Colonic mucosa (tissue), 4 donors: Measurements from ENCODE around the gene ASTN2. TPM values are rescaled to one million over a fixed set of nuclear protein-coding genes. Genes with fewer than 3 reads are reported as not detected.

ENCODE experiments used
- DNase-seq: peaks from one replicate; pipeline ENCODE4 v3.0.0-alpha.2; 2020
- H3K27ac ChIP-seq: fragments of 200-600 bp; one replicate; pipeline ENCODE4 v1.8.0; 2021
- H3K27me3 ChIP-seq: fragments of 200-600 bp; one replicate; pipeline ENCODE4 v1.8.0; 2021
- H3K36me3 ChIP-seq: fragments of 200-600 bp; one replicate; pipeline ENCODE4 v1.8.0; 2021
- H3K4me1 ChIP-seq: fragments of 200-600 bp; one replicate; pipeline ENCODE4 v1.8.0; 2021; ENCODE audit warnings: mild to moderate bottlenecking
- H3K4me3 ChIP-seq: fragments of 200-600 bp; one replicate; pipeline ENCODE4 v1.8.0; 2021
- H3K9ac ChIP-seq, 2 donors: one replicate each; pipeline ENCODE4 v1.7.0; 2013; ENCODE audit warnings: control low read depth in 2 of 2, low read depth in 2 of 2, low read length in 2 of 2
- H3K9me3 ChIP-seq: fragments of 200-600 bp; one replicate; pipeline ENCODE4 v1.8.0; 2021
- CTCF ChIP-seq: fragments of 200-600 bp; IDR thresholded peaks from one replicate; pipeline ENCODE4 v1.8.0; 2022; ENCODE audit warnings: antibody characterized with exemption, mild to moderate bottlenecking
- intact Hi-C: fragments of 100-400 bp; cut with DNase I; formaldehyde crosslinking; loops from one replicate; pipeline ENCODE4 v1.14.1; 2022
- total RNA-seq, 2 donors: library from RNA; stranded (reverse); fragmentation: NEBNext Ultra II Directional in 1 of 2; extraction: Animal tissue kit (Norgen Biotek cat#: 25700) in 1 of 2; gene quantifications; one replicate each; pipeline ENCODE4 v1.2.1, GENCODE V29; 2021
- donor health status: healthy.
- donor health status: DM: no; HTN: no; CAD: no.
- donor health status: DM: no; HTN: no; CAD: no.

ASTN2 gene
- total RNA-seq, 2 donors from 2014 or later: 2.5 to 6.1 TPM

DNA sequence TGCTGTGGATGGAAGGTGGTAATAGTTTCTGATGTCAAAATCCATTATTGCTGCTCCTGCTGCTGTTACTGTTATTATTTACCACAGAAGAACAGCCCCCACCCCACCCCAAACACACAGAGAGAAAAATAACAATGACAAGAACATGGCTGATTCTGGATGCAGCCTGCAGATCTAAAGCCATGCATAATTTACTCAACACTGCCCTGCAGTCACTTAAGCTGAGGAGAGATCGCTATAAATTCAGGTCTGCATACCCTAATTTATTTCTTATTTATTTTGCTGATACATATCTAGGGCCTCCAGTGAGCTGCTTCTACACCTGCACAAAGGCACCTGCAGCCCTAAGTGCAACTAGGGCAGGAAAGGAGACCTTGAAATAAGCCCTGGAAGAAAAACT lies 595.7 kb downstream of the ASTN2 start:
- no peaks in the 10 kb centered on the region for H3K4me1 ChIP-seq
- H3K9me3 ChIP-seq: no peaks in the 10 kb centered on the region
- intact Hi-C loops: no loop called here
- no peak for DNase-seq
- H3K27ac ChIP-seq: no peak overlapping the region
- no peaks in the 10 kb centered on the region for H3K27me3 ChIP-seq
- H3K4me3 ChIP-seq: no peak overlapping the region
- TF ChIP-seq CTCF: no peak
- H3K36me3 ChIP-seq: no peaks in the 10 kb centered on the region
- no peak overlapping the region for H3K9ac ChIP-seq

DNA sequence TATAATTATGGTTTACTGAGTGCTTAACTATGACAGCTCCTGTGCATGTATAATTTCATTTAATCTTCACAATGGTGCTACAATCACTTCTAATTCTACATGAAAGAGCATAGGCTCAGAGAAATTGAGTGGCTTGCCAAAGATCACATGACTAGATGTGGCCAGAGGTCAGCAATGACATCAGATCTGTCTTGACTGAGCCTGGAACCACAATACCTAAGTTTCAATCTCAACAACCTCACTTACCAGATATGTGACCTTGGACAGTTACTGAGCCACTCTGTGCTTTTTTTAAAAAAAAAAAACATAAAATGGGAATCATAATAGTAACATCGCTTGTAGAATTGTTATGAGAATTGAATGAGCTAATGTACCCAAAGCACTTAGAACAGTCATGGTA lies 597.1 kb downstream of the ASTN2 start:
- Histone ChIP-seq H3K27me3 (no peaks in the 10 kb centered on the region), H3K9me3 (no peaks in the 10 kb centered on the region), H3K4me3 (no peak overlapping the region), H3K27ac (no peak overlapping the region), H3K36me3 (no peaks in the 10 kb centered on the region), H3K9ac (no peak overlapping the region), H3K4me1 (no peaks in the 10 kb centered on the region)
- intact Hi-C loops: no loop called here
- DNase-seq: no peak
- TF ChIP-seq CTCF: no peak

- intact Hi-C loops: no loop called here
- no peak overlapping the region for H3K9ac ChIP-seq
- H3K36me3 ChIP-seq: no peaks in the 10 kb centered on the region
- no peak overlapping the region for H3K4me3 ChIP-seq
- no peak overlapping the region for H3K27ac ChIP-seq
- no peaks in the 10 kb centered on the region for H3K9me3 ChIP-seq
- no peak for TF ChIP-seq CTCF
- H3K27me3 ChIP-seq: no peaks in the 10 kb centered on the region
- DNase-seq: no peak
- no peaks in the 10 kb centered on the region for H3K4me1 ChIP-seq
Observed at GRCh38 chr9:116816484-116816883, 598.4 kb downstream of the ASTN2 start.

GRCh38 chr9:116815835-116816234 lies 599.0 kb downstream of the ASTN2 start:
- no peak overlapping the region for H3K27ac ChIP-seq

GRCh38 chr9:116813031-116813300 lies 601.9 kb downstream of the ASTN2 start:
- Histone ChIP-seq H3K4me3 (no peak overlapping the region), H3K9me3 (no peaks in the 10 kb centered on the region), H3K9ac (no peak overlapping the region), H3K4me1 (no peaks in the 10 kb centered on the region), H3K27ac (no peak overlapping the region), H3K36me3 (no peaks in the 10 kb centered on the region), H3K27me3 (no peaks in the 10 kb centered on the region)
- no peak for DNase-seq
- no peak for TF ChIP-seq CTCF
- intact Hi-C loops: no loop called here

More at GRCh38 chr9:116815835-116816234, 599.0 kb downstream of the ASTN2 start:
- intact Hi-C loops: no loop called here
- no peak for TF ChIP-seq CTCF
- H3K36me3 ChIP-seq: no peaks in the 10 kb centered on the region
- no peaks in the 10 kb centered on the region for H3K27me3 ChIP-seq
- no peak overlapping the region for H3K4me3 ChIP-seq
- H3K9me3 ChIP-seq: no peaks in the 10 kb centered on the region
- H3K4me1 ChIP-seq: no peaks in the 10 kb centered on the region
- H3K9ac ChIP-seq: no peak overlapping the region
- DNase-seq: no peak
